Measurements from ENCODE around the gene HEATR1. TPM values are rescaled to one million over a fixed set of nuclear protein-coding genes. Genes with fewer than 3 reads are reported as not detected.

Gene HEATR1
- total RNA-seq, 4 donors from 2014 or later: 9.4 to 15.7 (median 13.2) TPM

GRCh38 chr1:236558081-236558480 is 46.2 kb downstream of the HEATR1 start:
- H3K4me1 ChIP-seq: no peaks in the 10 kb centered on the region
- H3K36me3 ChIP-seq: peaks cover 0 to 74% (median 26%) of the 10 kb centered on the region in 4 donors
- H3K27me3 ChIP-seq: no peaks in the 10 kb centered on the region
- in situ Hi-C loops (cut with MboI; ENCODE audit: low pct_ligation_motif_present in 1 of 4, low pct_unique_long_range_greater_than_20kb in 1 of 4, low sequenced_read_pairs in 3 of 4) (no loop called here), intact Hi-C loops (cut with DNase I; ENCODE audit: low total_unique reads) (no loop called here)
- no peak overlapping the region for H3K4me3 ChIP-seq
- no peak for DNase-seq
- H3K27ac ChIP-seq: no peak overlapping the region
- no peaks in the 10 kb centered on the region for H3K9me3 ChIP-seq
- WGBS, 2 donors (ENCODE audit: low coverage in 1 of 2): 92 to 100% methylated on average over 8 to 9 of the region's 9 CpGs
- TF ChIP-seq, protein P1, sequence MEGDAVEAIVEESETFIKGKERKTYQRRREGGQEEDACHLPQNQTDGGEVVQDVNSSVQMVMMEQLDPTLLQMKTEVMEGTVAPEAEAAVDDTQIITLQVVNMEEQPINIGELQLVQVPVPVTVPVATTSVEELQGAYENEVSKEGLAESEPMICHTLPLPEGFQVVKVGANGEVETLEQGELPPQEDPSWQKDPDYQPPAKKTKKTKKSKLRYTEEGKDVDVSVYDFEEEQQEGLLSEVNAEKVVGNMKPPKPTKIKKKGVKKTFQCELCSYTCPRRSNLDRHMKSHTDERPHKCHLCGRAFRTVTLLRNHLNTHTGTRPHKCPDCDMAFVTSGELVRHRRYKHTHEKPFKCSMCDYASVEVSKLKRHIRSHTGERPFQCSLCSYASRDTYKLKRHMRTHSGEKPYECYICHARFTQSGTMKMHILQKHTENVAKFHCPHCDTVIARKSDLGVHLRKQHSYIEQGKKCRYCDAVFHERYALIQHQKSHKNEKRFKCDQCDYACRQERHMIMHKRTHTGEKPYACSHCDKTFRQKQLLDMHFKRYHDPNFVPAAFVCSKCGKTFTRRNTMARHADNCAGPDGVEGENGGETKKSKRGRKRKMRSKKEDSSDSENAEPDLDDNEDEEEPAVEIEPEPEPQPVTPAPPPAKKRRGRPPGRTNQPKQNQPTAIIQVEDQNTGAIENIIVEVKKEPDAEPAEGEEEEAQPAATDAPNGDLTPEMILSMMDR (IDR thresholded peaks at IDR 0.05): no peak
- TF ChIP-seq POLR2AphosphoS5 (IDR thresholded peaks at IDR 0.05) (no peak), EP300 (IDR thresholded peaks at IDR 0.05; ENCODE audit: low read depth) (no peak)

- TF ChIP-seq POLR2A (IDR thresholded peaks at IDR 0.05) (no peak), EP300 (IDR thresholded peaks at IDR 0.05; ENCODE audit: low read depth) (no peak)
- TF ChIP-seq, protein P1 (IDR thresholded peaks at IDR 0.05): no peak
- Histone ChIP-seq H3K36me3 (peaks cover 0 to 73% (median 31%) of the 10 kb centered on the region in 4 donors), H3K4me3 (no peak overlapping the region), H3K27me3 (no peaks in the 10 kb centered on the region), H3K4me1 (no peaks in the 10 kb centered on the region), H3K27ac (no peak overlapping the region), H3K9me3 (no peaks in the 10 kb centered on the region)
- intact Hi-C loops (cut with DNase I; ENCODE audit: low total_unique reads) (no loop called here), in situ Hi-C loops (cut with MboI; ENCODE audit: low pct_ligation_motif_present in 1 of 4, low pct_unique_long_range_greater_than_20kb in 1 of 4, low sequenced_read_pairs in 3 of 4) (no loop called here)
- WGBS, 2 donors (ENCODE audit: low coverage in 1 of 2): 93 to 95% methylated on average over 3 to 7 of the region's 7 CpGs
- no peak for DNase-seq
Observed at GRCh38 chr1:236556606-236557005, 47.7 kb downstream of the HEATR1 start.

- TF ChIP-seq, protein P1 (IDR thresholded peaks at IDR 0.05): no peak
- no peak for TF ChIP-seq EP300 (IDR thresholded peaks at IDR 0.05; ENCODE audit: low read depth)
- no peak for TF ChIP-seq POLR2AphosphoS5 (IDR thresholded peaks at IDR 0.05)
- no peak for TF ChIP-seq POLR2A (IDR thresholded peaks at IDR 0.05)
- peaks cover 0 to 91% (median 41%) of the 10 kb centered on the region in 4 donors for H3K36me3 ChIP-seq
Observed at GRCh38 chr1:236553370-236553769, 50.9 kb downstream of the HEATR1 start.

GRCh38 chr1:236552901-236553300 is 51.4 kb downstream of the HEATR1 start:
- no peak overlapping the region for H3K27ac ChIP-seq
- H3K36me3 ChIP-seq: peaks cover 0 to 91% (median 39%) of the 10 kb centered on the region in 4 donors
- 0 to 33% methylated on average over 1 of the region's 1 CpG for WGBS, 2 donors (ENCODE audit: low coverage in 1 of 2)
- no peaks in the 10 kb centered on the region for H3K9me3 ChIP-seq
- no peak overlapping the region for H3K4me3 ChIP-seq
- intact Hi-C loops (cut with DNase I; ENCODE audit: low total_unique reads) (no loop called here), in situ Hi-C loops (cut with MboI; ENCODE audit: low pct_ligation_motif_present in 1 of 4, low pct_unique_long_range_greater_than_20kb in 1 of 4, low sequenced_read_pairs in 3 of 4) (no loop called here)
- DNase-seq: no peak
- no peaks in the 10 kb centered on the region for H3K27me3 ChIP-seq
- H3K4me1 ChIP-seq: no peaks in the 10 kb centered on the region
- TF ChIP-seq EP300 (IDR thresholded peaks at IDR 0.05; ENCODE audit: low read depth) (no peak), POLR2A (IDR thresholded peaks at IDR 0.05) (no peak), POLR2AphosphoS5 (IDR thresholded peaks at IDR 0.05) (no peak)
- TF ChIP-seq, protein P1 (IDR thresholded peaks at IDR 0.05): no peak

More at GRCh38 chr1:236553370-236553769, 50.9 kb downstream of the HEATR1 start:
- intact Hi-C loops (cut with DNase I; ENCODE audit: low total_unique reads) (no loop called here), in situ Hi-C loops (cut with MboI; ENCODE audit: low pct_ligation_motif_present in 1 of 4, low pct_unique_long_range_greater_than_20kb in 1 of 4, low sequenced_read_pairs in 3 of 4) (no loop called here)
- Histone ChIP-seq H3K4me3 (no peak overlapping the region), H3K27ac (no peak overlapping the region), H3K9me3 (no peaks in the 10 kb centered on the region), H3K27me3 (no peaks in the 10 kb centered on the region), H3K4me1 (no peaks in the 10 kb centered on the region)
- no peak for DNase-seq
- 82 to 83% methylated on average over 3 to 8 of the region's 8 CpGs for WGBS, 2 donors (ENCODE audit: low coverage in 1 of 2)

Measured in transverse colon (tissue), 4 donors.